Germinal center (tissue), 1 donor: ENCODE data around the gene TBC1D22A.
"Not testable (repeated sequence)": the region's sequence is repeated elsewhere in the genome, so short reads cannot be mapped to it uniquely, and the experiment has no call there.

Experiments used
- DNase-seq: peaks from one replicate; pipeline ENCODE4 v3.0.0; 2012; ENCODE audit warnings: mixed read lengths, low spot score

TBC1D22A gene

GRCh38 chr22:47157486-47158270, 395.2 kb downstream of the TBC1D22A start:
- DNase-seq = no peak

- DNase-seq = no peak
These were observed 396.0 kb downstream of the TBC1D22A start for GRCh38 chr22:47158457-47158856.

DNA sequence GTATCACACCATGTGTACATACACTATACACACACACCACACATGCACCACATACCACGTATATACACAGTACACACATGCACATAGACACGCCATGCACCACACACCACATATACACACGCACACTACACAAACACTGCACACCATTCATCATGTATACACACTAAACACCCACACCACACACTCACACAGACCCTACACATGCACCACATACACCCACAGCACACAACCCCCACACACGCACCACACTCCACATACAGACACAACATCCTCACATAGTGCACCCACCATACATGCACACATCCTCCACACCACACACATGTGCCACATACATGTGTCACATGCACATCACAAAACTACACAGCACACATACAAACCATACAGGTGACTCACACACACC, 397.1 kb downstream of the TBC1D22A start:
- DNase-seq = no peak

DNA sequence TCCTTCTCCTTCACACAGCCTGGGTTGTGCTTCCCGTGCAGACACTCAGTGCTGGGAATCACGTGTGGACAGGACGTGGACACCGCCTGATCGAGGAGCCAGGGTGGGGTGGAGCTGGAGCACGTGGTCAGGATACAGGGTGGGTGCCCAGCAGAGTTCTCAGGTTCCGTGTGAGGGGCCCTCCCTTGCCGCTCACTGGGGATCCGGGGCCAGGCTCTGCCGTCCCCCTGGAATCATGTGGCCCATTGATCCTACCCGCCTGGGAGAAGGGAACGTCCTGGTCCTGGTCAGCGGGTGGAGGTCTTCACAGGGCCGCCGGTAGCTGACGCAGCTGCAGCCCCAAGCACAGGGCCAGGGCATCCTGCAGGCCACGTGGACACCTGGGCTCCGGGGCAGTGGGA, 397.7 kb downstream of the TBC1D22A start:
- DNase-seq = no peak

- DNase-seq = no peak
These were observed 398.5 kb downstream of the TBC1D22A start for GRCh38 chr22:47160781-47161520.

GRCh38 chr22:47161631-47162030, 399.2 kb downstream of the TBC1D22A start:
- no peak for DNase-seq

- no peak for DNase-seq
These were observed 400.4 kb downstream of the TBC1D22A start for GRCh38 chr22:47162865-47163264.

DNA sequence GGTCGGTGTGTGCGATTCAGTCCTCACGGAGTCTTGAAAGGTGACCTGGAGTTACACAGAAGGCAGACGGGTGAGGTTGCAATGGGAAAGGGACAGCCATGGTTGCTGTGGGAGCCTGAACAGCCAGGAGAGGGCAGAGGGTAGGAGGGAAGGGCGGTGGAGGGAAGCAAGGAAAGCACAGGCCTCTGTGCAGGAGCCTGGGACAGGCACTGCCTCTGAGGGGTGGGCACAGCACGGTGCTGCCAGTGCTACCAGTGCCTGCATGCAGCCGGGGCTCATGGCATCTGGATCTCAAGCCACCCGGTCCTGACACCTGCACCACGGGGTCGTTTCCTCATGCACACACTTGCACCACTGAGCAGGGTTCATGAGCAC, 401.0 kb downstream of the TBC1D22A start:
- no peak for DNase-seq

DNA sequence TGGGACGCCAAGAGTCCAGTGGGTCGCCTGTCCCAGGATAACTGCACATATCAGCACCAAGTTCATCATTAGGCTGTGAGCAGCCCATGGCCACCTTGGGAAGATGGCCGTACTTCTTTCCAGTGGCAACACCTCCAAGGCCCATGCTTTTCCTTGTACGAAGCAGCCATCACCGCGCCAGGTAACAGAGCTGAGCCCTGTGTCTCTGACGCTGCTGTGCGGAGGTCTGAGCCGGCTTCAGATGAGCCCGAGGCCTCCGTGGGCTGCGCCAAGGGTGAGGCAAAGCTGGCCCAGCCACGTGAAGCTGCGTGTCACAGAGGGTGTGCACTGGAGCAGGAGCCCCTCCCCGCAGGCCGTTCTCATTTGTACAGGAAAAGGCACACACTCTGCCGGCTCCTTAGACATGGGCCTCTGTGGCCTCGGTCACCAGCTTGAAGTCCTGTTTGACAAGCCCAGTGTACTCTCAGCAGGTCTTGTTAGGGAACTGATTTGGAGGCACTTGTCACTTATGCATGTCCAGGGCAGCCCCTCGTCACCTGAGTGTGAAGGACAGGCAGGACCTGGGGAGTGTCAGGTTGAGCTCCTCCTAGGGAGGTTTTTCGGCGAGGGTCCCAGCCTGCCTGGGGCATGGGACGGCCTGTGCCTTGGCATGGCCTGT, 401.5 kb downstream of the TBC1D22A start:
- no peak for DNase-seq

GRCh38 chr22:47164514-47165337, 402.3 kb downstream of the TBC1D22A start:
- no peak for DNase-seq

- DNase-seq = no peak
These were observed 403.0 kb downstream of the TBC1D22A start for GRCh38 chr22:47165338-47166032.

- DNase-seq = no peak
These were observed 403.6 kb downstream of the TBC1D22A start for GRCh38 chr22:47166033-47166404.

DNA sequence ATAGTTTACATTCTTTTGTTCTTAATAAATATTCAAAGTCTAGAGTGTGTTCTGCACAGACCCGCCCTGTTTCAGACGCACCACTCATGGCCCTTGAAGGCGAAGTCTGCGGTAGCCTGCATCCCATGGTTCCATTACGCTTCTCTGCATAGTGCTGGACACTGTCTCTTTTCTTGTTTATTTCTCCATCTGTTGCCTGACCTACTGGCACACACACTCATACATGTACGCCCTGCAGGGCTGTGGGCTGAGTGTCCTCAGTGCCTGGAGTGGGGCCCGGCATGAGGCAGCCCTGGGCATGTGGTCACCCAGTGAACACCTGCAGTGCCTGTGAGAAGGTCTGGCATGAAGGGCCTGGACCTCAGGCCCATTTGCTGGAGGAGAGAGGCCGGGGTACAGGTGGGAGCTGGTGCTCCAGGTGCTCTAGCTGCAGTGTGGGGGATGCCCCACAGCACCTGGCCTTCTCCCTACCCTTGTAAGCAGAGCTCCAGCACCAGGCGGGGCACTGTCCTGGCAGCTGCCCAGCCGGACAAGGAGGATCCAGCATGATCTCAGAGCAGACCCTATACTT, 404.1 kb downstream of the TBC1D22A start:
- no peak for DNase-seq

DNA sequence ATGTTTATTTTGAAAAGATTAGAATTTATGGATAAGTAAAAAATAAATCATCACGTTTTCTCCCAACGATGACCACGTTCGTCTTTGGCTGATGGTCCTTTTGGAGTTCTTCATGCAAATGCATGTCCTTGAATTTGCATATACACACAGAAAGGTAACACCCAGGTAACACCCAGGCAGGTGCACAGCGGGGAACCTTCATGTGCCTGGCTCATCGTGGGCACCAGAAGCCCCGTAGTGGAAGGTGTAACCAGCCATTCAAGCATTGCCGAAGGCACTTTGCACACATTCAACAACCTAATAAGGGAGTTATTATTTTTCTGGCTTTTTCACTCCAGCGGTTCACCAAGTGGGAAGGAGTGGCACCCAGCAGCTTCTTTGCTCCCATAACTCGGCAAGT, 404.6 kb downstream of the TBC1D22A start:
- DNase-seq = no peak

DNA sequence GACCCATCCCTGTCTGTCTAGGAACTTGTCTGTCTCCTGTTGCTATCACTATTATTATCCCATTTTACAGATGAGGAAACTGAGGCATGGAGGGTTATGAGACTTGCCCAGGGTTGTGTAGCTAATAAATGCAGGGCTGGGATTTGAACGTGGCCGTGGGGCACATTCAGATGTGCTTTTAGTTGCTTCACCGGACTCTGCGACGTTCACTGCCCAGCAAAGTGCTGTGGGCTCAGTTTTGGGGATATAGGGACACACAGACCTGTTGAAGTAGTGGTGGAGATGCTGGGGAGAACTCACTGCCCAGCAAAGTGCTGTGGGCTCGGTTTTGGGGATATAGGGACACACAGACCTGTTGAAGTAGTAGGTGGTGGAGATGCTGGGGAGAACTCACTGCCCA, 405.5 kb downstream of the TBC1D22A start:
- not testable (repeated sequence) for DNase-seq

DNA sequence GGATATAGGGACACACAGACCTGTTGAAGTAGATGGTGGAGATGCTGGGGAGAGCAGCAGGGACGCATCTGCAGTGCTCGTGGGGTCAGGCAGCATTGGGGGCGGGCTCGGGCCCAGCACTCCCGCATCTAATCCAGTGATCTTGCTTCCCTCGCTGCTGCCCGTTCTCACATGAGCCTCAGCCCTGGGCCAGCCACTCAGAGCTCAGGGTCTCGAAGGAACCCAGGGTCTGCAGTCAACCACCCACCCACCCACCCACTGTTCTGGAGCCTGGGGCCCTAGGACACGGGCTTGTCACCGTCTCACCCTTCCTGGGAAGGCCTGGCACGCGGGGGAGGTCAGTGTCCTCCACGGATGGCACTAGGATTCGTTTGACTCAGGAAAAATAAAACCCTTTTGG, 406.0 kb downstream of the TBC1D22A start:
- no peak for DNase-seq

DNA sequence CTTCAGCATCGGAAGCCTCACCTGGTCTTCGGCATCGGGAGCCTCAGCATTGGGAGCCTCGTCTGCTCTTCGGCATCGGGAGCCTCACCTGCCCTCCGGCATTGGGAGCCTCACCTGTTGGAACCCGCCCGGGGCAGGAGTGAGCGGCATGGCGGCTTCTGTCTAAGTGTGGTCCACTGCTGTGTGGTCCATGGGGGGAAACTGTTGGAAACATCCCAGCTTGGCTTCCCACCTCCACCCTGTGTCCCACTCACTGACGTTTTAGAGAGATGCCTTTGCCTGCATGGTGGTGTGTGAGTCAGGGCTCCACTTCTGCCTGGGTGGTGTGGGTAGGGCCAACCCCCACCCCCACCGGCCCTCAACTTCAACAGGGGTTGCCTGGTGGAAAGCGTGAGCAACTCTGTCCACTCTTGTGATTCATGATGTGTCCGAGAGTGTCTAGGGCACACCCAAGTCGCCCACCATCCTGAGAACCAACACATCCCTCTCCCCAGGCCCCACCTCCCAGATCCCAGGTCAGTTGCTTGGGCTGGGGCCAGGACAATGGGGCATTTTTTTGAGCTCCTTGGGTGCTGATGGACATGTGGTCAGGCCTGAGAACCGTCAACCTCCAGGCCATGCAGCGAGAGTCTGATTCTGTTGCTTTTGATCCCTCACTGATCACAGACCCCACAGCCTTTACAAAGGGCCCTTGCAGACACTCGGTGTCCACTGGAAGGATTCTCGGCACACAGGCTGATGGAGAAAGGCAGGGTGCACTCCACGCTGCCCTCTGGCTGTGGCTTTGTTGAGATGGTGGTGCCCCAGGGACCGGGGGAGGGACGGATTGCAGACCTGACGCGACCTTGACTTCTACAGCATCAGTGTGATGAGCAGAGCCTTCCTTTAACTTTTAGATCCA, 406.7 kb downstream of the TBC1D22A start:
- no peak for DNase-seq

GRCh38 chr22:47169801-47170140, 407.3 kb downstream of the TBC1D22A start:
- DNase-seq = no peak

DNA sequence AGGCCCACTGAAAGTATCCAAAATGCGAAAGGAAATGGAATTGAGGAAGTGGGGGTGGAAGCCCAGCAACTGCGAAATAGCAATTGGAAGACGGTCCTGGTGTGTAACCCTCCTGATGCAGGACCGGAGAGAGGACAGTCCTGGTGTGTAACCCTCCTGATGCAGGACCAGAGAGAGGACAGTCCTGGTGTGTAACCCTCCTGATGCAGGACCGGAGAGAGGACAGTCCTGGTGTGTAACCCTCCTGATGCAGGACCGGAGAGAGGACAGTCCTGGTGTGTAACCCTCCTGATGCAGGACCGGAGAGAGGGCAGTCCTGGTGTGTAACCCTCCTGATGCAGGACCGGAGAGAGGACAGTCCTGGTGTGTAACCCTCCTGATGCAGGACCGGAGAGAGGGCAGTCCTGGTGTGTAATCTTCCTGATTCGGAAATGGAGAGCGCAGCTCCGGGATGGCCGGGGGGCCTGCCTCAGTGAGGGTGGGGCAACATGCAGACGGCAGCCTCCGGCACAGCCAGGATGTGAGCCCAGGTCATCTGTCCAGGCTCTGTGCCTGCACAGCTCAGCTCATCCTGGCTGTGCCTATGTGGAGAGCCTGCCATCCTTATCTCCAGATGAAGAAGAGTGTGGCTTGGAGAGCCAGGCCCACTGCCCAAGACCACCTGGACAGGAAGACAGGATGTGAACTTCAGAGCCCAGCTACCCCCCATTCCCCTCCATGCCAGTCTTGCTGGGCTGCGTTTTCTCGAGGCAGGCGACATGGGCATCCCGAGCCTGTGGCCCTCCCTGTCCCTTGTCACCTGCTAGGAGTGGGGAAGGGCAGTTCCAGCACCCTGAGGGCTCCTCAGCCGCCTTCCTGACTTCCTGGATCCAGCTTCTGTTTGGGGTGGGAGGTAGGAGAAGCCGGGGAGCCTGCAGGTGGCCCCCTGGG, 408.3 kb downstream of the TBC1D22A start:
- DNase-seq = not testable (repeated sequence)
